Heart left ventricle (tissue), 16 donors: ENCODE data around the gene SKP1. TPM values are rescaled to one million over a fixed set of nuclear protein-coding genes. Genes with fewer than 3 reads are reported as not detected.

Experiments
- ATAC-seq, 4 donors: fragments of 200-7000 bp; cut with Tn5 transposase; one replicate each; pipeline ENCODE4 v1.9.1; 2020 to 2022; ENCODE audit warnings: moderate library complexity in 4 of 4, mild to moderate bottlenecking in 3 of 4, moderate number of reproducible peaks in 1 of 4
- DNase-seq, 5 donors: peaks; one replicate each; pipeline ENCODE4 v3.0.0-alpha.2; 2020
- H3K27ac ChIP-seq, 12 donors: fragments of 200-600 bp; sonication (generic) in 4 of 12; one replicate each; pipeline versions ENCODE4 v1.5.0 to v1.8.0; 2016 to 2022; ENCODE audit warnings: mild to moderate bottlenecking in 2 of 12
- H3K27me3 ChIP-seq, 9 donors: fragments of 200-600 bp; sonication (generic) in 2 of 9; one replicate each; pipeline versions ENCODE4 v1.5.1 to v1.8.0; 2016 to 2022; ENCODE audit warnings: mild to moderate bottlenecking in 3 of 9
- H3K36me3 ChIP-seq, 9 donors: fragments of 200-600 bp; sonication (generic) in 2 of 9; one replicate each; pipeline versions ENCODE4 v1.5.0 to v1.8.0; 2018 to 2022; ENCODE audit warnings: mild to moderate bottlenecking in 2 of 9
- H3K4me1 ChIP-seq, 12 donors: fragments of 200-600 bp; sonication (generic) in 4 of 12; one replicate each; pipeline versions ENCODE4 v1.5.0 to v1.8.0; 2016 to 2022; ENCODE audit warnings: mild to moderate bottlenecking in 3 of 12
- H3K4me3 ChIP-seq, 12 donors: fragments of 200-600 bp; sonication (generic) in 4 of 12; one replicate each; pipeline versions ENCODE4 v1.5.0 to v1.8.0; 2017 to 2022; ENCODE audit warnings: mild to moderate bottlenecking in 9 of 12, moderate library complexity in 4 of 12
- H3K9me3 ChIP-seq, 12 donors: fragments of 200-600 bp; sonication (generic) in 4 of 12; one replicate each; pipeline versions ENCODE4 v1.5.0 to v1.8.0; 2016 to 2022; ENCODE audit warnings: mild to moderate bottlenecking in 1 of 12
- CTCF ChIP-seq, 12 donors: fragments of 200-600 bp; sonication (generic) in 4 of 12; IDR thresholded peaks; one replicate each; pipeline versions ENCODE4 v1.5.0 to v1.8.0; 2018 to 2022; ENCODE audit warnings: antibody characterized with exemption in 12 of 12, mild to moderate bottlenecking in 5 of 12
- POLR2A ChIP-seq, 2 donors: fragments of 450-650 bp; IDR thresholded peaks; one replicate each; pipeline ENCODE4 v1.6.1; 2017; ENCODE audit warnings: antibody characterized with exemption in 2 of 2, mild to moderate bottlenecking in 2 of 2, moderate library complexity in 2 of 2
- WGBS, 4 donors: extraction: QIAGEN DNeasy Blood & Tissue Kit in 2 of 4; methylation state at CpG; one replicate each; pipeline versions ENCODE4 v1.1.5 to v1.1.7; 2013 to 2018; 5-methylcytosine and 5-hydroxymethylcytosine counted together
- intact Hi-C, 10 donors: fragments of 100-400 bp; cut with DNase I; formaldehyde crosslinking; loops; one replicate each; pipeline versions ENCODE4 v1.11.1 to v1.14.2; 2022
- microRNA-seq, 4 donors: library from miRNA; unstranded; fragments of <30 nt; microRNA quantifications; one replicate each; pipeline versions ENCODE4 to v1.2.0, GENCODE V29; 2017 to 2020
- polyA plus RNA-seq, 2 donors: library from polyadenylated mRNA; stranded (reverse); fragments of 200-250 nt; gene quantifications; one replicate each; pipeline ENCODE4 v1.2.3, GENCODE V29; 2013
- total RNA-seq, 9 donors: library from RNA; depleted of rRNA in 2 of 9; stranded (reverse); fragments of >200 nt in 2 of 9; fragmentation: NEBNext Ultra II Directional in 3 of 9; extraction: Animal tissue kit (Norgen Biotek cat#: 25700) in 3 of 9; gene quantifications; one replicate each; pipeline versions ENCODE4 v1.1.0 to v1.2.4, GENCODE V29; 2016 to 2023
- donor health status: ischemic (EF 13 %, LVEDD 7.1; RV severe dilation, severe dysfunction).
- donor health status: healthy with polysubstance abuse.
- donor health status: DM: no; HTN: yes; CAD: no.
- donor health status: DM: no; HTN: no; CAD: no.
- donor health status: ischemic (EF 25% LVEDD 6.9; RV normal size, moderate dysfunction).
- donor health status: ischemic (EF 25% LVEDD 5.7; RV mildly dilated, moderate dysfunction).
- donor health status: healthy.
- donor health status: DM: yes; HTN: yes; CAD: no.
- donor health status: ischemic (EF 35%, LVEDD 5.7; RV mildly dilated, moderate dysfunction).
- donor health status: nonischemic (EF 11% LVEDD 7.7; RV severe dilation, severe dysfunction).
- donor health status: DM: yes; HTN: yes; CAD: no.
- donor health status: PGD.
- donor health status: ischemic (EF 29% LVEDD 5.4; RV normal size, mild dysfunction).
- donor health status: nonischemic (EF 23%, LVEDD 6.1; RV moderate dilation, normal function).

Gene SKP1
- total and polyA plus RNA-seq, 11 donors = 175 to 1,085 (median 459) TPM

GRCh38 chr5:134099288-134099872 lies 77.4 kb downstream of the SKP1 start:
- no peak for DNase-seq
- intact Hi-C loops = loop anchor here in 2 of 10 donors (2.0 to 5.0 kb wide), 2 partner anchors 43 to 59 kb away; no protein-coding TSS in a partner anchor

More at GRCh38 chr5:134099288-134099872, 77.4 kb downstream of the SKP1 start:
- WGBS, 4 donors = 83 to 90% (median 89%) methylated on average over 11 of the region's 11 CpGs
- peak overlapping the region in 1 of 12 donors; percentile 62 for H3K27ac ChIP-seq
- TF ChIP-seq CTCF (IDR thresholded peaks at IDR 0.05) = no peak
- no peak for TF ChIP-seq POLR2A (IDR thresholded peaks at IDR 0.05)
- peaks cover 0 to 39% (median 9%) of the 10 kb centered on the region in 12 donors for H3K4me1 ChIP-seq
- H3K27me3 ChIP-seq = no peaks in the 10 kb centered on the region
- no peaks in the 10 kb centered on the region for H3K36me3 ChIP-seq
- ATAC-seq = no peak
- H3K4me3 ChIP-seq = no peak overlapping the region
- H3K9me3 ChIP-seq = no peaks in the 10 kb centered on the region

Small RNA genes lying within 50 kb of the gene (microRNA-seq; reads per million reads assigned to microRNA genes)
- gene MIR3661 = 0 to 0.13 (median 0) reads per million in 4 donors

Other genes with a start within 250 kb of the SKP1 start
- gene C5orf15, start 208.3 kb downstream of the SKP1 start, total RNA-seq = 10 to 100 TPM; 30.9 to 68.6 (median 37.1) TPM
- 10 to 100 TPM; 15.8 to 35.8 TPM for gene C5orf15, start 208.3 kb downstream of the SKP1 start, polyA plus RNA-seq
- gene VDAC1, start 172.0 kb downstream of the SKP1 start, total RNA-seq = 100 to 1,000 TPM; 379 to 596 (median 548) TPM
- 100 to 1,000 TPM; 421 to 430 TPM for gene VDAC1, start 172.0 kb downstream of the SKP1 start, polyA plus RNA-seq
- gene TCF7, start 62.3 kb downstream of the SKP1 start, total RNA-seq = 1 to 10 TPM in 8 of 9 donors, under 1 TPM in 1; 0.79 to 5.2 (median 2.6) TPM
- gene TCF7, start 62.3 kb downstream of the SKP1 start, polyA plus RNA-seq = 1 to 10 TPM; 1.6 to 1.9 TPM
- gene PPP2CA, start 49.1 kb upstream of the SKP1 start, total RNA-seq = 100 to 1,000 TPM; 143 to 219 (median 180) TPM
- gene PPP2CA, start 49.1 kb upstream of the SKP1 start, polyA plus RNA-seq = 100 to 1,000 TPM in 1 of 2 donors, 10 to 100 TPM in 1; 59.7 to 157 TPM
- 1 to 10 TPM; 2.6 to 8.0 (median 4.3) TPM for gene CDKL3, start 190.2 kb upstream of the SKP1 start, total RNA-seq
- 1 to 10 TPM; 3.3 to 5.1 TPM for gene CDKL3, start 190.2 kb upstream of the SKP1 start, polyA plus RNA-seq
- gene UBE2B, start 194.6 kb upstream of the SKP1 start, total RNA-seq = 100 to 1,000 TPM in 8 of 9 donors, 10 to 100 TPM in 1; 62.8 to 230 (median 188) TPM
- 100 to 1,000 TPM; 119 to 195 TPM for gene UBE2B, start 194.6 kb upstream of the SKP1 start, polyA plus RNA-seq
- gene CDKN2AIPNL, start 234.9 kb upstream of the SKP1 start, total RNA-seq = 10 to 100 TPM; 26.6 to 38.4 (median 32.3) TPM
- gene CDKN2AIPNL, start 234.9 kb upstream of the SKP1 start, polyA plus RNA-seq = 10 to 100 TPM; 45.1 to 87.5 TPM